Keratinocyte (primary cell): ENCODE results near the gene SERGEF.

Experiments
- CTCF ChIP-seq, 3 experiments: IDR thresholded peaks in 1 of 3; conservative IDR thresholded peaks in 1 of 3; optimal IDR thresholded peaks in 1 of 3; 2 replicates in 2 of 3; 3 replicates in 1 of 3; pipeline versions ENCODE3 to v1.5.1; 2011; ENCODE audit warnings: low read length in 3 of 3, mild to moderate bottlenecking in 3 of 3, moderate library complexity in 2 of 3, control low read depth in 1 of 3, inconsistent platforms in 1 of 3; ENCODE audit not compliant: insufficient read depth in 2 of 3; ENCODE audit errors: extremely low read depth in 1 of 3
- EZH2 ChIP-seq: IDR thresholded peaks from one replicate; pipeline ENCODE4 v1.6.1; 2012; ENCODE audit warnings: inconsistent platforms, mild to moderate bottlenecking, low read length, moderate library complexity

GRCh38 chr11:18005376-18006129, 7.3 kb downstream of the SERGEF start:
- TF ChIP-seq CTCF (optimal IDR thresholded peaks at IDR 0.05 in 1 of 3, IDR thresholded peaks at IDR 0.05 in 1 of 3, conservative IDR thresholded peaks at IDR 0.05 in 1 of 3; ENCODE audit: extremely low read depth in 1 of 3, insufficient read depth in 2 of 3, low read length in 3 of 3) (no peak), EZH2 (no peak)
